A673 (cell line): Measurements from ENCODE around the gene MTTP.

Source experiments
- EZH2 ChIP-seq: fragments of 200-600 bp; sonication (generic); IDR thresholded peaks from 2 replicates; pipeline ENCODE4 v1.6.1; 2017; ENCODE audit warnings: borderline replicate concordance, low read depth, mild to moderate bottlenecking, mixed read lengths, antibody characterized with exemption, low read length; ENCODE audit not compliant: poor library complexity, severe bottlenecking
- TF ChIP-seq, protein P1 (sequence below): fragments of 300-800, 200-600 bp; sonication (generic); conservative IDR thresholded peaks from 2 replicates; pipeline ENCODE4 v1.5.1; 2017; ENCODE audit warnings: low read depth, mild to moderate bottlenecking, antibody characterized with exemption, low read length, moderate library complexity, mixed read lengths

DNA sequence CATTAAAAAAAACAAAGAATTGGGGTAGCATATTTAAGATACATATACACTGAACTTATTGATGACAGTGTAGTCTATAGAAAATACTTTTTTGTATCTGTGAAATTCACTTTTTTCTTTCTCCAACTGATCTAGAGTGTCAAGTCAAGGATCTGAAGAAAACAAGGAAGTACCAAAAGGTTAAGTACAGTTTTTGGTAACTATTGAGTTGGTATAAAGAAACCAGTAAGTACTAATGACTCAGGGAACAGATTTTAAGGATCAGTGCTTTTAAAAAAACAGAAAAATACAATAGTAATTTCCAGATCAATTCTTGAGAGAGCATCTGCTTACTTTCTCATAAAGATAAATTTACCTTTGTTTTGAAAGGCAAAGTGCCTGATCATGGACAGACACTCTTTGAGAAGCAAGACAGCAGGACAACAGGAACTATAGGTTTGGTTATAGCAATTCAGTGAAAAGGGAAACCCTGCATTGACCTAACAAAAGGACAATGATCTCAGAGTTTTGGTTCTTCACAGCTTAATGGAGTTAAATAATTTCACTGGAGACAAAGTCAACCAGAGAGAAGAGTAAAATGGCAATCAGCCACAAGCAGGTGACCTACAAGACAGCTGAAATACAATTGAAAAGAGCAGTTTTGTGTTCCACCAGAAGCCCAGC, 34.2 kb upstream of the MTTP start:
- TF ChIP-seq, protein P1, sequence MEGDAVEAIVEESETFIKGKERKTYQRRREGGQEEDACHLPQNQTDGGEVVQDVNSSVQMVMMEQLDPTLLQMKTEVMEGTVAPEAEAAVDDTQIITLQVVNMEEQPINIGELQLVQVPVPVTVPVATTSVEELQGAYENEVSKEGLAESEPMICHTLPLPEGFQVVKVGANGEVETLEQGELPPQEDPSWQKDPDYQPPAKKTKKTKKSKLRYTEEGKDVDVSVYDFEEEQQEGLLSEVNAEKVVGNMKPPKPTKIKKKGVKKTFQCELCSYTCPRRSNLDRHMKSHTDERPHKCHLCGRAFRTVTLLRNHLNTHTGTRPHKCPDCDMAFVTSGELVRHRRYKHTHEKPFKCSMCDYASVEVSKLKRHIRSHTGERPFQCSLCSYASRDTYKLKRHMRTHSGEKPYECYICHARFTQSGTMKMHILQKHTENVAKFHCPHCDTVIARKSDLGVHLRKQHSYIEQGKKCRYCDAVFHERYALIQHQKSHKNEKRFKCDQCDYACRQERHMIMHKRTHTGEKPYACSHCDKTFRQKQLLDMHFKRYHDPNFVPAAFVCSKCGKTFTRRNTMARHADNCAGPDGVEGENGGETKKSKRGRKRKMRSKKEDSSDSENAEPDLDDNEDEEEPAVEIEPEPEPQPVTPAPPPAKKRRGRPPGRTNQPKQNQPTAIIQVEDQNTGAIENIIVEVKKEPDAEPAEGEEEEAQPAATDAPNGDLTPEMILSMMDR, result no peak
- TF ChIP-seq EZH2, result no peak
